OCI-LY1 (cell line): ENCODE results near the gene ASS1.

Source experiments
- H2AFZ ChIP-seq: fragments of 200-600 bp; sonication (generic), shearing (Covaris generic); 2 replicates; pipeline ENCODE4 v1.6.0; 2014; ENCODE audit warnings: antibody characterized with exemption, mild to moderate bottlenecking, low read length
- H3F3A ChIP-seq: fragments of 200-600 bp; sonication (generic), shearing (Covaris generic); 2 replicates; pipeline ENCODE4 v1.6.0; 2014; ENCODE audit warnings: mild to moderate bottlenecking, antibody characterized with exemption, low read length, moderate library complexity; ENCODE audit not compliant: insufficient read depth
- H3K27ac ChIP-seq: fragments of 200-600 bp; sonication (generic); 2 replicates; pipeline ENCODE4 v1.5.1; 2014; ENCODE audit warnings: low read length, mixed run types, mild to moderate bottlenecking, low read depth; ENCODE audit not compliant: poor library complexity, severe bottlenecking
- H3K27me3 ChIP-seq: fragments of 200-600 bp; sonication (generic); 2 replicates; pipeline ENCODE4 v1.6.0; 2014; ENCODE audit warnings: antibody characterized with exemption, mild to moderate bottlenecking, low read length, moderate library complexity; ENCODE audit not compliant: insufficient read depth
- H3K36me3 ChIP-seq: fragments of 200-600 bp; sonication (generic); 2 replicates; pipeline ENCODE4 v1.6.1; 2014; ENCODE audit warnings: mild to moderate bottlenecking, antibody characterized with exemption, low read length, moderate library complexity, mixed read lengths; ENCODE audit not compliant: insufficient read depth
- H3K4me1 ChIP-seq: fragments of 200-600 bp; sonication (generic); 2 replicates; pipeline ENCODE4 v1.5.1; 2014; ENCODE audit warnings: mild to moderate bottlenecking, low read length, moderate library complexity; ENCODE audit not compliant: insufficient read depth, severe bottlenecking
- H3K4me2 ChIP-seq: fragments of 200-600 bp; sonication (generic), shearing (Covaris generic); 2 replicates; pipeline ENCODE4 v1.6.1; 2014; ENCODE audit warnings: low read length
- H3K4me3 ChIP-seq: fragments of 200-600 bp; sonication (generic); 2 replicates; pipeline ENCODE4 v1.5.1; 2014; ENCODE audit warnings: low read length, low read depth, mild to moderate bottlenecking, mixed read lengths; ENCODE audit not compliant: poor library complexity, severe bottlenecking
- H3K79me2 ChIP-seq: fragments of 200-600 bp; shearing (Covaris generic); 2 replicates; pipeline ENCODE4 v1.6.1; 2016; ENCODE audit warnings: mixed run types, low read length, mixed read lengths; ENCODE audit not compliant: insufficient read depth
- H3K9ac ChIP-seq: fragments of 200-600 bp; sonication (generic), shearing (Covaris generic); 2 replicates; pipeline ENCODE4 v1.6.1; 2014; ENCODE audit warnings: mild to moderate bottlenecking, low read length, mixed read lengths
- H3K9me2 ChIP-seq: fragments of 200-600 bp; sonication (generic), shearing (Covaris generic); 2 replicates; pipeline ENCODE4 v1.6.1; 2014; ENCODE audit warnings: low read depth, mild to moderate bottlenecking, low read length, mixed read lengths
- H3K9me3 ChIP-seq: fragments of 200-600 bp; shearing (Covaris generic); 2 replicates; pipeline ENCODE4 v1.6.1; 2014; ENCODE audit warnings: low read length, mixed read lengths
- H4K20me1 ChIP-seq: fragments of 200-600 bp; sonication (generic), shearing (Covaris generic); 2 replicates; pipeline ENCODE4 v1.6.0; 2016; ENCODE audit warnings: mild to moderate bottlenecking, low read length; ENCODE audit not compliant: insufficient read depth
- EZH2 ChIP-seq: fragments of 200-600 bp; sonication (generic), shearing (Covaris generic); IDR thresholded peaks from 2 replicates; pipeline ENCODE4 v1.8.0; 2017; ENCODE audit warnings: borderline replicate concordance, mixed run types, mild to moderate bottlenecking, antibody characterized with exemption, low read length, moderate library complexity, mixed read lengths
- TF ChIP-seq, protein P1 (sequence below): fragments of 200-600 bp; sonication (generic), shearing (Covaris generic); IDR thresholded peaks from 2 replicates; pipeline ENCODE4 v1.5.1; 2017; ENCODE audit warnings: mild to moderate bottlenecking, antibody characterized with exemption, low read length, moderate library complexity, mixed read lengths

The ASS1 gene

GRCh38 chr9:130451004-130451390 lies 6.2 kb downstream of the ASS1 start:
- Histone ChIP-seq H3K36me3 (no peaks in the 10 kb centered on the region), H3K9me2 (no peaks in the 10 kb centered on the region), H3K4me1 (no peaks in the 10 kb centered on the region), H3K4me2 (no peak overlapping the region), H3K79me2 (no peaks in the 10 kb centered on the region), H4K20me1 (no peaks in the 10 kb centered on the region), H3F3A (no peaks in the 10 kb centered on the region), H3K9ac (no peak overlapping the region), H3K4me3 (no peak overlapping the region), H3K27me3 (no peaks in the 10 kb centered on the region; the same call in 1 of the 2 replicates), H3K27ac (no peak overlapping the region), H2AFZ (no peak overlapping the region), H3K9me3 (no peaks in the 10 kb centered on the region)
- TF ChIP-seq, protein P1, sequence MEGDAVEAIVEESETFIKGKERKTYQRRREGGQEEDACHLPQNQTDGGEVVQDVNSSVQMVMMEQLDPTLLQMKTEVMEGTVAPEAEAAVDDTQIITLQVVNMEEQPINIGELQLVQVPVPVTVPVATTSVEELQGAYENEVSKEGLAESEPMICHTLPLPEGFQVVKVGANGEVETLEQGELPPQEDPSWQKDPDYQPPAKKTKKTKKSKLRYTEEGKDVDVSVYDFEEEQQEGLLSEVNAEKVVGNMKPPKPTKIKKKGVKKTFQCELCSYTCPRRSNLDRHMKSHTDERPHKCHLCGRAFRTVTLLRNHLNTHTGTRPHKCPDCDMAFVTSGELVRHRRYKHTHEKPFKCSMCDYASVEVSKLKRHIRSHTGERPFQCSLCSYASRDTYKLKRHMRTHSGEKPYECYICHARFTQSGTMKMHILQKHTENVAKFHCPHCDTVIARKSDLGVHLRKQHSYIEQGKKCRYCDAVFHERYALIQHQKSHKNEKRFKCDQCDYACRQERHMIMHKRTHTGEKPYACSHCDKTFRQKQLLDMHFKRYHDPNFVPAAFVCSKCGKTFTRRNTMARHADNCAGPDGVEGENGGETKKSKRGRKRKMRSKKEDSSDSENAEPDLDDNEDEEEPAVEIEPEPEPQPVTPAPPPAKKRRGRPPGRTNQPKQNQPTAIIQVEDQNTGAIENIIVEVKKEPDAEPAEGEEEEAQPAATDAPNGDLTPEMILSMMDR = no peak
- TF ChIP-seq EZH2 = no peak

GRCh38 chr9:130451509-130452388 lies 7.0 kb downstream of the ASS1 start:
- Histone ChIP-seq H3K27ac (no peak overlapping the region), H3K27me3 (no peaks in the 10 kb centered on the region; the same call in 1 of the 2 replicates), H3K4me3 (no peak overlapping the region), H3K4me2 (no peak overlapping the region), H3K9me2 (no peaks in the 10 kb centered on the region), H3K36me3 (no peaks in the 10 kb centered on the region), H3K9ac (no peak overlapping the region), H3K79me2 (no peaks in the 10 kb centered on the region), H3K9me3 (no peaks in the 10 kb centered on the region), H3K4me1 (no peaks in the 10 kb centered on the region), H3F3A (no peaks in the 10 kb centered on the region), H4K20me1 (no peaks in the 10 kb centered on the region), H2AFZ (no peak overlapping the region)
- TF ChIP-seq, protein P1 = peak; percentile 27; the same call in 1 of the 2 replicates
- no peak for TF ChIP-seq EZH2

- H3F3A ChIP-seq = no peaks in the 10 kb centered on the region
- no peak overlapping the region for H2AFZ ChIP-seq
- no peaks in the 10 kb centered on the region for H4K20me1 ChIP-seq
- no peak overlapping the region for H3K4me3 ChIP-seq
- no peak overlapping the region for H3K9ac ChIP-seq
- no peaks in the 10 kb centered on the region for H3K9me2 ChIP-seq
- no peak overlapping the region for H3K27ac ChIP-seq
- H3K36me3 ChIP-seq = no peaks in the 10 kb centered on the region
- no peaks in the 10 kb centered on the region for H3K79me2 ChIP-seq
- H3K27me3 ChIP-seq = no peaks in the 10 kb centered on the region; the same call in 1 of the 2 replicates
- H3K4me1 ChIP-seq = no peaks in the 10 kb centered on the region
- H3K4me2 ChIP-seq = no peak overlapping the region
- TF ChIP-seq EZH2 = no peak
- TF ChIP-seq, protein P1 = no peak
- no peaks in the 10 kb centered on the region for H3K9me3 ChIP-seq
These were observed 8.1 kb downstream of the ASS1 start for GRCh38 chr9:130452835-130453234.
